Neural progenitor cell (in vitro differentiated cells): ENCODE results near the gene MIDN.

ENCODE experiments used
- EZH2phosphoT487 ChIP-seq: fragments of 200-600 bp; sonication (generic); IDR thresholded peaks from 2 replicates; pipeline ENCODE4 v1.6.1; 2017; ENCODE audit warnings: antibody characterized with exemption
- TF ChIP-seq, protein P1 (sequence below): fragments of 200-600 bp; sonication (generic); IDR thresholded peaks from 2 replicates; pipeline ENCODE4 v1.5.1; 2017; ENCODE audit warnings: antibody characterized with exemption, mild to moderate bottlenecking

DNA sequence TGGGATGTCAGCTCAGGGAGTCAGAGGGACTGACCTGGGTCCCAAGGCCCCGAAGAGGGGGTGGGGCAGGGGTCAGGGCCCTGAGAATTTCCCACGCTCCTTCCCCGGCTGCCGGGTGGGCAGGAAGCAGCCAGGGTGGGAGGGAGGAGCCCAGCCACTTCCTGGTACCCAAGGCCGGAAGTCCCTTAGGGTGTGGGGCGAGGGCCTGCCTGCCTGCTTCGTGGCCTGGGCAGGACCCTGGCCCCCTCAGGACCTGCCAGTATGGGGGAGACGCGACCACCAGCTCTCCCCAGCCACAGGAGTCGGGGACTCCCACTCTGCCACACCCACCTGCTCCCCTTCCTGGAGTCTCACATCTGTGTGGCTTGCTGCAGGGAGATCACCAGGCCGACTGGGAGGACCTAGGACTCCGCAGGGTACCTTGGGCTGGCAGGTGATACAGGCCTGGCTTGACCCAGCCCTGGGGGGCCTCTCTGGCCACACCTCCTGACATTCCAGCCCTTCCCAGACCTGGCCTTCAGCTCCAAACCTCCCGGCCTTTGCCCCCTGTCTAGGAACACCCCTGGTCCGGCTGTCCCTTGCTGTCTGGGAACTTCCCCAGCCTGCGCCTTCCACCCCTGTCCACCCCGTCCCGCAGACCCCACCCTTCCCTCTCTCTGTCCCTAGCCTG, 11.0 kb downstream of the MIDN start:
- TF ChIP-seq, protein P1, sequence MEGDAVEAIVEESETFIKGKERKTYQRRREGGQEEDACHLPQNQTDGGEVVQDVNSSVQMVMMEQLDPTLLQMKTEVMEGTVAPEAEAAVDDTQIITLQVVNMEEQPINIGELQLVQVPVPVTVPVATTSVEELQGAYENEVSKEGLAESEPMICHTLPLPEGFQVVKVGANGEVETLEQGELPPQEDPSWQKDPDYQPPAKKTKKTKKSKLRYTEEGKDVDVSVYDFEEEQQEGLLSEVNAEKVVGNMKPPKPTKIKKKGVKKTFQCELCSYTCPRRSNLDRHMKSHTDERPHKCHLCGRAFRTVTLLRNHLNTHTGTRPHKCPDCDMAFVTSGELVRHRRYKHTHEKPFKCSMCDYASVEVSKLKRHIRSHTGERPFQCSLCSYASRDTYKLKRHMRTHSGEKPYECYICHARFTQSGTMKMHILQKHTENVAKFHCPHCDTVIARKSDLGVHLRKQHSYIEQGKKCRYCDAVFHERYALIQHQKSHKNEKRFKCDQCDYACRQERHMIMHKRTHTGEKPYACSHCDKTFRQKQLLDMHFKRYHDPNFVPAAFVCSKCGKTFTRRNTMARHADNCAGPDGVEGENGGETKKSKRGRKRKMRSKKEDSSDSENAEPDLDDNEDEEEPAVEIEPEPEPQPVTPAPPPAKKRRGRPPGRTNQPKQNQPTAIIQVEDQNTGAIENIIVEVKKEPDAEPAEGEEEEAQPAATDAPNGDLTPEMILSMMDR, result no peak
- TF ChIP-seq EZH2phosphoT487, result no peak
